Retinal pigment epithelial cell (primary cell): ENCODE measurements around the gene RHBDF2.
"Not testable (repeated sequence)": the region's sequence is repeated elsewhere in the genome, so short reads cannot be mapped to it uniquely, and the experiment has no call there.

ENCODE experiments used
- DNase-seq: peaks from one replicate; pipeline ENCODE4 v3.0.0-alpha.2; 2010; ENCODE audit warnings: low read depth
- H3K4me3 ChIP-seq: 2 replicates; pipeline ENCODE4 v1.5.1; 2011; ENCODE audit warnings: mild to moderate bottlenecking, low read length, control low read depth, moderate library complexity
- CTCF ChIP-seq: conservative IDR thresholded peaks from 2 replicates; pipeline ENCODE4 v1.5.1; 2011; ENCODE audit warnings: low read depth, low read length, control low read depth, inconsistent platforms

RHBDF2 gene

GRCh38 chr17:76537578-76538280 is 36.5 kb upstream of the RHBDF2 start, which contains the start of gene CYGB:
Gene CYGB, minus strand, starts transcription at chr17:76537709. Its CDS starts 167 bp downstream, at chr17:76537542.
- no peak for DNase-seq
- peak within 1 kb of the TSS; percentile 17 for H3K4me3 ChIP-seq
- no peak for TF ChIP-seq CTCF

GRCh38 chr17:76537288-76537577 is 36.0 kb upstream of the RHBDF2 start:
- DNase-seq, result no peak
- no peak overlapping the region for H3K4me3 ChIP-seq
- no peak for TF ChIP-seq CTCF

- TF ChIP-seq CTCF, result no peak
- DNase-seq, result no peak
- H3K4me3 ChIP-seq, result no peak overlapping the region
Observed at GRCh38 chr17:76536511-76537287, 35.5 kb upstream of the RHBDF2 start.

- no peak overlapping the region for H3K4me3 ChIP-seq
- TF ChIP-seq CTCF, result no peak
- no peak for DNase-seq
Observed at GRCh38 chr17:76535788-76536510, 34.7 kb upstream of the RHBDF2 start.

GRCh38 chr17:76534831-76535732 is 33.9 kb upstream of the RHBDF2 start:
- TF ChIP-seq CTCF, result no peak
- no peak for DNase-seq
- no peak overlapping the region for H3K4me3 ChIP-seq

- DNase-seq, H3K4me3 ChIP-seq: not testable (repeated sequence)
Observed at GRCh38 chr17:76533640-76534359, 32.6 kb upstream of the RHBDF2 start.
